Nephron progenitor cell (in vitro differentiated cells): ENCODE data around the gene SLC24A4.
A peak's percentile ranks its signal among the peaks of the same experiment; 100 is the strongest.

ENCODE experiments used
- DNase-seq: peaks from one replicate; pipeline ENCODE4 v3.0.0; 2021
- H3K27ac Mint-ChIP-seq: 2 replicates; pipeline ENCODE4 v1.8.0; 2021; ENCODE audit warnings: mild to moderate bottlenecking, moderate library complexity, mixed read lengths
- H3K27me3 Mint-ChIP-seq: 2 replicates; pipeline ENCODE4 v1.8.0; 2021; ENCODE audit warnings: mild to moderate bottlenecking, low read depth, mixed read lengths; ENCODE audit not compliant: poor library complexity
- H3K36me3 Mint-ChIP-seq: 2 replicates; pipeline ENCODE4 v1.8.0; 2021; ENCODE audit warnings: low read depth, mixed read lengths
- H3K4me1 Mint-ChIP-seq: 2 replicates; pipeline ENCODE4 v1.8.0; 2021; ENCODE audit warnings: mixed read lengths
- H3K4me3 Mint-ChIP-seq: 2 replicates; pipeline ENCODE4 v1.8.0; 2021; ENCODE audit warnings: mild to moderate bottlenecking, moderate library complexity, mixed read lengths
- H3K9me3 Mint-ChIP-seq: 2 replicates; pipeline ENCODE4 v1.8.0; 2021; ENCODE audit warnings: mild to moderate bottlenecking, moderate library complexity, mixed read lengths
- CTCF ChIP-seq: fragments of 200-600 bp; sonication (generic); IDR thresholded peaks from 2 replicates; pipeline ENCODE4 v1.5.0; 2021; ENCODE audit warnings: antibody characterized with exemption

The SLC24A4 gene

GRCh38 chr14:92416544-92416943 lies 93.6 kb downstream of the SLC24A4 start:
- no peaks in the 10 kb centered on the region for H3K36me3 Mint-ChIP-seq
- no peak for DNase-seq
- no peak overlapping the region for H3K27ac Mint-ChIP-seq
- no peak for TF ChIP-seq CTCF
- H3K4me3 Mint-ChIP-seq: no peak overlapping the region
- peaks cover 14% of the 10 kb centered on the region for H3K27me3 Mint-ChIP-seq
- H3K4me1 Mint-ChIP-seq: peaks cover 8% of the 10 kb centered on the region
- H3K9me3 Mint-ChIP-seq: no peaks in the 10 kb centered on the region

- TF ChIP-seq CTCF: no peak
- Mint-ChIP-seq H3K9me3 (no peaks in the 10 kb centered on the region), H3K27ac (no peak overlapping the region), H3K4me3 (no peak overlapping the region), H3K4me1 (peaks cover 6% of the 10 kb centered on the region), H3K27me3 (peaks cover 6% of the 10 kb centered on the region), H3K36me3 (no peaks in the 10 kb centered on the region)
- no peak for DNase-seq
These were observed 94.8 kb downstream of the SLC24A4 start for GRCh38 chr14:92417759-92418158.

- Mint-ChIP-seq H3K9me3 (peaks cover 5% of the 10 kb centered on the region), H3K36me3 (no peaks in the 10 kb centered on the region), H3K27ac (no peak overlapping the region), H3K4me3 (no peak overlapping the region), H3K4me1 (no peaks in the 10 kb centered on the region), H3K27me3 (peaks cover 6% of the 10 kb centered on the region)
- TF ChIP-seq CTCF: no peak
- no peak for DNase-seq
These were observed 98.8 kb downstream of the SLC24A4 start for GRCh38 chr14:92421751-92422150.

- H3K4me1 Mint-ChIP-seq: no peaks in the 10 kb centered on the region
- DNase-seq: no peak
These were observed 102.1 kb downstream of the SLC24A4 start for GRCh38 chr14:92425101-92425500.

GRCh38 chr14:92426237-92426636 lies 103.3 kb downstream of the SLC24A4 start:
- peaks cover 18% of the 10 kb centered on the region for H3K9me3 Mint-ChIP-seq
- TF ChIP-seq CTCF: no peak
- no peak for DNase-seq
- no peaks in the 10 kb centered on the region for H3K36me3 Mint-ChIP-seq
- no peak overlapping the region for H3K4me3 Mint-ChIP-seq
- H3K4me1 Mint-ChIP-seq: no peaks in the 10 kb centered on the region
- peaks cover 31% of the 10 kb centered on the region for H3K27me3 Mint-ChIP-seq
- no peak overlapping the region for H3K27ac Mint-ChIP-seq

More at GRCh38 chr14:92425101-92425500, 102.1 kb downstream of the SLC24A4 start:
- TF ChIP-seq CTCF: no peak
- H3K36me3 Mint-ChIP-seq: no peaks in the 10 kb centered on the region
- peaks cover 18% of the 10 kb centered on the region for H3K9me3 Mint-ChIP-seq
- H3K27ac Mint-ChIP-seq: no peak overlapping the region
- peaks cover 24% of the 10 kb centered on the region for H3K27me3 Mint-ChIP-seq
- no peak overlapping the region for H3K4me3 Mint-ChIP-seq

GRCh38 chr14:92427096-92427495 lies 104.1 kb downstream of the SLC24A4 start:
- H3K27ac Mint-ChIP-seq: peak overlapping the region; percentile 61
- DNase-seq: no peak
- no peaks in the 10 kb centered on the region for H3K36me3 Mint-ChIP-seq
- H3K4me1 Mint-ChIP-seq: no peaks in the 10 kb centered on the region
- peaks cover 18% of the 10 kb centered on the region for H3K9me3 Mint-ChIP-seq
- H3K27me3 Mint-ChIP-seq: peaks cover 34% of the 10 kb centered on the region
- no peak for TF ChIP-seq CTCF
- H3K4me3 Mint-ChIP-seq: no peak overlapping the region
